GM12878 (cell line): ENCODE results near the gene RAMACL. TPM values are rescaled to one million over a fixed set of nuclear protein-coding genes. Genes with fewer than 3 reads are reported as not detected.

Source experiments
- ATAC-seq: fragments of 200-7000 bp; cut with Tn5 transposase; 3 replicates; pipeline ENCODE4 v1.9.1; 2020; ENCODE audit warnings: mild to moderate bottlenecking, moderate library complexity
- BruUV-seq: library from RNA; stranded (reverse); fragments of 400-500 nt; replicated peaks from 2 replicates; lab custom pipeline; 2021; lab: Mats Ljungman, UMichigan
- CTCF ChIA-PET: fragments of 300-600 bp; sonication (Branson Sonifier 250); formaldehyde crosslinking; extraction: SDS; loops from one replicate; lab custom pipeline; 2021; ENCODE audit warnings: inconsistent platforms; lab: Yijun Ruan, JAX
- POLR2A ChIA-PET: fragments of 350-600 bp; formaldehyde crosslinking; extraction: SDS; loops from one replicate; lab custom pipeline; 2021; ENCODE audit warnings: inconsistent platforms; lab: Charles Lee
- RAD21 ChIA-PET: fragments of 300-600 bp; sonication (Branson Sonifier 250); formaldehyde crosslinking; loops from one replicate; lab custom pipeline; 2023; ENCODE audit warnings: antibody characterized with exemption; ENCODE audit not compliant: unreplicated experiment; lab: Charles Lee
- SMC1A ChIA-PET: fragments of 300-600 bp; sonication (Branson Sonifier 250); formaldehyde crosslinking; loops from one replicate; lab custom pipeline; 2023; ENCODE audit not compliant: unreplicated experiment, uncharacterized antibody; lab: Charles Lee
- DNase-seq: peaks from one replicate; pipeline ENCODE4 v3.0.0-alpha.2; 2011; ENCODE audit warnings: low read depth, low spot score
- FAIRE-seq: peaks from 3 replicates; lab custom pipeline; 2011; peaks lifted over from hg19 to GRCh38; lab: Jason Lieb, UNC
- H2AFZ ChIP-seq: 2 replicates; pipeline ENCODE4 v1.6.0; 2011; ENCODE audit warnings: low read depth, low read length, control low read depth; ENCODE audit not compliant: control insufficient read depth
- H3K27ac ChIP-seq: 2 replicates; pipeline ENCODE4 v1.5.1; 2011; ENCODE audit warnings: control low read depth; ENCODE audit not compliant: control insufficient read depth, insufficient read depth
- H3K27me3 ChIP-seq, 2 experiments: replicated peaks in 1 of 2; 2 replicates each; pipeline versions ENCODE4 v1.6.0 to v1.6.1; 2011; ENCODE audit warnings: low read length in 1 of 2; ENCODE audit not compliant: control insufficient read depth in 2 of 2, insufficient read depth in 2 of 2
- H3K36me3 ChIP-seq, 2 experiments: 2 replicates each; pipeline ENCODE4 v1.5.1; 2011; ENCODE audit warnings: low read length in 1 of 2; ENCODE audit not compliant: control insufficient read depth in 2 of 2, insufficient read depth in 2 of 2
- H3K4me1 ChIP-seq: 2 replicates; pipeline ENCODE4 v1.6.1; 2011; ENCODE audit warnings: mild to moderate bottlenecking, low read length, moderate library complexity, mixed read lengths; ENCODE audit not compliant: control insufficient read depth, insufficient read depth
- H3K4me2 ChIP-seq: 2 replicates; pipeline ENCODE4 v1.6.0; 2011; ENCODE audit warnings: control low read depth; ENCODE audit not compliant: control insufficient read depth, insufficient read depth
- H3K4me3 ChIP-seq: fragments of 200-600 bp; sonication (generic); 2 replicates; pipeline ENCODE4 v1.5.1; 2016
- H3K79me2 ChIP-seq: 2 replicates; pipeline ENCODE4 v1.6.0; 2011; ENCODE audit warnings: low read length; ENCODE audit not compliant: control insufficient read depth, insufficient read depth
- H3K9ac ChIP-seq: 2 replicates; pipeline ENCODE4 v1.8.0; 2011; ENCODE audit warnings: low read length, control low read depth, mixed read lengths; ENCODE audit not compliant: control insufficient read depth, insufficient read depth
- H3K9me3 ChIP-seq: replicated peaks from 3 replicates; pipeline ENCODE4 v1.5.1; 2011; ENCODE audit warnings: mild to moderate bottlenecking, low read length; ENCODE audit not compliant: control insufficient read depth, insufficient read depth
- H4K20me1 ChIP-seq: 2 replicates; pipeline ENCODE4 v1.6.0; 2011; ENCODE audit not compliant: control insufficient read depth, insufficient read depth
- E2F8 ChIP-seq: fragments of 450-650 bp; IDR thresholded peaks from 2 replicates; pipeline ENCODE4 v1.6.1; 2018; ENCODE audit warnings: mild to moderate bottlenecking, low read depth, moderate library complexity; ENCODE audit not compliant: partially characterized antibody
- GATAD2B ChIP-seq: fragments of 450-650 bp; conservative IDR thresholded peaks from 2 replicates; pipeline ENCODE4 v1.6.1; 2017; ENCODE audit warnings: low read depth, mild to moderate bottlenecking, moderate library complexity
- KAT2A ChIP-seq: conservative IDR thresholded peaks from 2 replicates; pipeline ENCODE4 v1.6.1; 2011; ENCODE audit warnings: low read depth, low read length; ENCODE audit not compliant: control insufficient read depth
- MEF2B ChIP-seq: fragments of 450-650 bp; IDR thresholded peaks from 2 replicates; pipeline ENCODE4 v1.6.1; 2018; ENCODE audit warnings: mild to moderate bottlenecking, moderate library complexity; ENCODE audit not compliant: partially characterized antibody, poor library complexity, severe bottlenecking
- NFYA ChIP-seq: IDR thresholded peaks from 2 replicates; pipeline ENCODE4 v1.6.1; 2011; ENCODE audit warnings: low read depth, mild to moderate bottlenecking, low read length, improper control_type of control experiment, borderline replicate concordance
- NFYB ChIP-seq: IDR thresholded peaks from 2 replicates; pipeline ENCODE4 v1.6.1; 2011; ENCODE audit warnings: low read depth, mild to moderate bottlenecking, low read length, improper control_type of control experiment, moderate library complexity; ENCODE audit not compliant: insufficient read depth
- SP1 ChIP-seq: IDR thresholded peaks from one replicate; pipeline ENCODE4 v1.6.1; 2011; ENCODE audit warnings: low read depth, low read length
- SREBF1 ChIP-seq: IDR thresholded peaks from 2 replicates; pipeline ENCODE4 v1.6.1; 2012; ENCODE audit warnings: mild to moderate bottlenecking, low read length
- ZNF274 ChIP-seq: IDR thresholded peaks from one replicate; pipeline ENCODE4 v1.8.0; 2011; ENCODE audit not compliant: insufficient read length, insufficient read depth
- WGBS: methylation state at CpG from one replicate; pipeline ENCODE4 v1.1.6; 2016; ENCODE audit warnings: low lambda C conversion rate; ENCODE audit not compliant: insufficient replicate concordance, insufficient coverage; ENCODE audit errors: missing lambda C conversion rate; 5-methylcytosine and 5-hydroxymethylcytosine counted together
- in situ Hi-C: fragments of 300-500 bp; cut with MboI; formaldehyde crosslinking; loops from 9 replicates; pipeline ENCODE4 v1.14.3; 2018; ENCODE audit warnings: mixed read lengths
- intact Hi-C: fragments of 100-400 bp; cut with micrococcal nuclease; formaldehyde crosslinking; loops from one replicate; pipeline ENCODE4 v1.14.2; 2022; ENCODE audit not compliant: unreplicated experiment
- polyA plus RNA-seq, 11 experiments: library from polyadenylated mRNA; depleted of rRNA in 4 of 11; unstranded in 6 of 11; stranded (reverse) in 5 of 11; fragments of >200 nt; fragmentation: Nextera tagmentation in 4 of 11; fragmentation: Illumina TruSeq in 1 of 11; extraction: Ambion mirVana in 4 of 11; extraction: Trizol in 1 of 11; gene quantifications; 1 replicate in 1 of 11; 2 replicates in 10 of 11; pipeline versions ENCODE4 v1.2.1 to v1.2.3, GENCODE V29; 2011 to 2016; ENCODE audit warnings: inconsistent platforms in 2 of 11, missing spikeins in 2 of 11, low read depth in 1 of 11
- total RNA-seq, 4 experiments: library from RNA; depleted of rRNA in 3 of 4; stranded (reverse); fragments of >200 nt in 3 of 4; fragmentation: Illumina TruSeq in 1 of 4; extraction: Trizol in 1 of 4; gene quantifications; 2 replicates each; pipeline versions ENCODE4 v1.2.1 to v1.2.3, GENCODE V29; 2013 to 2021
- TF ChIP-seq, protein P1 (sequence below): IDR thresholded peaks from 2 replicates; pipeline ENCODE4 v1.6.1; 2012; ENCODE audit warnings: low read depth, low read length, improper control_type of control experiment

The RAMACL gene
- total and polyA plus RNA-seq, 10 of the 15 experiments (the other 5 are each of a cell fraction or from before 2014, with no cell fraction given): 0.09 to 1.3 (median 0.31) TPM; not detected in 1

DNA sequence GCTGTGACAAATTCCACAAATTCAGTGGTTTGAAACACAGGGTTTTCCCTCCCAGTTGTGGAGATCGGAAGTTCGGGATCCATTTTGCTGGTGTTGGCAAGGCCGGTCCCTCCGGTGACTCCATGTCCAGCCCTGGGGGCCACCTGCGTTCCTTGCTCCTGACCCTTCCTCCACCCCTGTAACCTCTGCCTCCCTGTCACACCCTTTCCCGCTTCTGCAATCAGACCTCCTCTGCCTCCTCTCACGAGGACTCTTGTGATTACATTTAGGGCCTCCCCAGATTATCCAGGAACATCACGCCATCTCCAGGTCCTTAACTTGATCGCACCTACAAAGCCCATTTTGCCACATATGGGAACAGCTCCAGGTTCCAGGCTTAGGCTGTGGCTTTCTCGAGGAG, 28.1 kb upstream of the RAMACL start:
- in situ Hi-C loops: no loop called here
- Histone ChIP-seq H3K36me3 (no peaks in the 10 kb centered on the region), H3K27me3 (no peaks in the 10 kb centered on the region), H2AFZ (no peak overlapping the region), H3K9me3 (no peaks in the 10 kb centered on the region), H3K79me2 (no peaks in the 10 kb centered on the region), H4K20me1 (no peaks in the 10 kb centered on the region; the same call in 1 of the 2 replicates), H3K9ac (no peak overlapping the region), H3K4me2 (no peak overlapping the region), H3K4me1 (no peaks in the 10 kb centered on the region), H3K27ac (no peak overlapping the region), H3K4me3 (no peak overlapping the region)
- intact Hi-C loops: no loop called here
- TF ChIP-seq SP1 (no peak), NFYA (no peak), ZNF274 (no peak), KAT2A (no peak), MEF2B (no peak), E2F8 (no peak), SREBF1 (no peak), NFYB (no peak), GATAD2B (no peak)
- TF ChIP-seq, protein P1, sequence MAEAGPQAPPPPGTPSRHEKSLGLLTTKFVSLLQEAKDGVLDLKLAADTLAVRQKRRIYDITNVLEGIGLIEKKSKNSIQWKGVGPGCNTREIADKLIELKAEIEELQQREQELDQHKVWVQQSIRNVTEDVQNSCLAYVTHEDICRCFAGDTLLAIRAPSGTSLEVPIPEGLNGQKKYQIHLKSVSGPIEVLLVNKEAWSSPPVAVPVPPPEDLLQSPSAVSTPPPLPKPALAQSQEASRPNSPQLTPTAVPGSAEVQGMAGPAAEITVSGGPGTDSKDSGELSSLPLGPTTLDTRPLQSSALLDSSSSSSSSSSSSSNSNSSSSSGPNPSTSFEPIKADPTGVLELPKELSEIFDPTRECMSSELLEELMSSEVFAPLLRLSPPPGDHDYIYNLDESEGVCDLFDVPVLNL: no peak
- no TSS peak for BruUV-seq
- POLR2A ChIA-PET: no interaction called here
- CTCF ChIA-PET: no interaction called here
- no peak for DNase-seq
- no peak for FAIRE-seq
- 78% methylated on average over 10 of the region's 10 CpGs for WGBS
- SMC1A ChIA-PET: no interaction called here
- ATAC-seq: no peak
- RAD21 ChIA-PET: no interaction called here
